ENCODE measurements around the gene IFITM1. TPM values are rescaled to one million over a fixed set of nuclear protein-coding genes. Genes with fewer than 3 reads are reported as not detected.

The IFITM1 gene
- total and polyA plus RNA-seq, 2 experiments from 2014 or later = 72.7 to 180 TPM

GRCh38 chr11:351411-351810 is 37.6 kb downstream of the IFITM1 start:
- no peaks in the 10 kb centered on the region for H4K20me1 ChIP-seq (ENCODE audit: insufficient read depth)
- peaks cover 24% of the 10 kb centered on the region for H3F3A ChIP-seq (ENCODE audit: insufficient read depth)
- WGBS, 2 experiments (ENCODE audit: low coverage in 1 of 2, low lambda C conversion rate in 2 of 2, missing lambda C conversion rate in 2 of 2) = 83 to 89% methylated on average over 14 of the region's 14 CpGs
- H2AFZ ChIP-seq = peak overlapping the region; percentile 80
- no peak overlapping the region for H3K27ac ChIP-seq
- H3K4me2 ChIP-seq (ENCODE audit: unreplicated experiment) = peak overlapping the region; percentile 39
- no peaks in the 10 kb centered on the region for H3K36me3 ChIP-seq (ENCODE audit: low read depth)
- H3K9ac ChIP-seq = peak overlapping the region; percentile 48; the same call in 1 of the 2 replicates
- in situ Hi-C loops (cut with MboI) = no loop called here
- no peaks in the 10 kb centered on the region for H3K79me2 ChIP-seq (ENCODE audit: insufficient read depth)
- no peak for DNase-seq
- no peaks in the 10 kb centered on the region for H3K27me3 ChIP-seq (replicated peaks; ENCODE audit: insufficient read depth)
- no peaks in the 10 kb centered on the region for H3K9me3 ChIP-seq (ENCODE audit: low read depth)
- H3K4me3 ChIP-seq = no peak overlapping the region
- TF ChIP-seq EZH2phosphoT487 (IDR thresholded peaks at IDR 0.05; ENCODE audit: insufficient read depth, low read depth) (no peak), EZH2 (IDR thresholded peaks at IDR 0.05; ENCODE audit: insufficient read depth, poor library complexity, severe bottlenecking) (no peak)
- H3K4me1 ChIP-seq (ENCODE audit: insufficient read depth) = peaks cover 39% of the 10 kb centered on the region
- no peaks in the 10 kb centered on the region for H3K9me2 ChIP-seq (ENCODE audit: insufficient read depth)

- DNase-seq = no peak
- Histone ChIP-seq H3K4me3 (no peak overlapping the region), H3K9me3 (ENCODE audit: low read depth) (no peaks in the 10 kb centered on the region), H4K20me1 (ENCODE audit: insufficient read depth) (no peaks in the 10 kb centered on the region), H3K27ac (no peak overlapping the region), H3K9me2 (ENCODE audit: insufficient read depth) (no peaks in the 10 kb centered on the region), H3K4me1 (ENCODE audit: insufficient read depth) (peaks cover 39% of the 10 kb centered on the region), H2AFZ (peak overlapping the region; percentile 69; the same call in 1 of the 2 replicates), H3K79me2 (ENCODE audit: insufficient read depth) (no peaks in the 10 kb centered on the region), H3K36me3 (ENCODE audit: low read depth) (no peaks in the 10 kb centered on the region), H3K27me3 (replicated peaks; ENCODE audit: insufficient read depth) (no peaks in the 10 kb centered on the region), H3K9ac (no peak overlapping the region), H3F3A (ENCODE audit: insufficient read depth) (peaks cover 29% of the 10 kb centered on the region), H3K4me2 (ENCODE audit: unreplicated experiment) (no peak overlapping the region)
- WGBS, 2 experiments (ENCODE audit: low coverage in 1 of 2, low lambda C conversion rate in 2 of 2, missing lambda C conversion rate in 2 of 2) = 94 to 96% methylated on average over 12 of the region's 12 CpGs
- in situ Hi-C loops (cut with MboI) = no loop called here
- TF ChIP-seq EZH2phosphoT487 (IDR thresholded peaks at IDR 0.05; ENCODE audit: insufficient read depth, low read depth) (no peak), EZH2 (IDR thresholded peaks at IDR 0.05; ENCODE audit: insufficient read depth, poor library complexity, severe bottlenecking) (no peak)
Observed at GRCh38 chr11:352456-353031, 38.7 kb downstream of the IFITM1 start.

- TF ChIP-seq EZH2 (IDR thresholded peaks at IDR 0.05; ENCODE audit: insufficient read depth, poor library complexity, severe bottlenecking) (no peak), EZH2phosphoT487 (IDR thresholded peaks at IDR 0.05; ENCODE audit: insufficient read depth, low read depth) (no peak)
- Histone ChIP-seq H2AFZ (peak overlapping the region; percentile 69), H3F3A (ENCODE audit: insufficient read depth) (peaks cover 29% of the 10 kb centered on the region), H3K4me2 (ENCODE audit: unreplicated experiment) (peak overlapping the region; percentile 60), H3K9ac (peak overlapping the region; percentile 88), H3K27me3 (replicated peaks; ENCODE audit: insufficient read depth) (no peaks in the 10 kb centered on the region), H3K9me2 (ENCODE audit: insufficient read depth) (no peaks in the 10 kb centered on the region), H3K27ac (peak overlapping the region; percentile 99), H3K4me1 (ENCODE audit: insufficient read depth) (peaks cover 39% of the 10 kb centered on the region), H3K79me2 (ENCODE audit: insufficient read depth) (no peaks in the 10 kb centered on the region), H3K4me3 (peak overlapping the region; percentile 14; the same call in 1 of the 2 replicates), H3K36me3 (ENCODE audit: low read depth) (no peaks in the 10 kb centered on the region), H3K9me3 (ENCODE audit: low read depth) (no peaks in the 10 kb centered on the region), H4K20me1 (ENCODE audit: insufficient read depth) (no peaks in the 10 kb centered on the region)
- peak; percentile 92 for DNase-seq
- WGBS, 2 experiments (ENCODE audit: low coverage in 1 of 2, low lambda C conversion rate in 2 of 2, missing lambda C conversion rate in 2 of 2) = 10% methylated on average over 16 of the region's 16 CpGs
- in situ Hi-C loops (cut with MboI) = no loop called here
Observed at GRCh38 chr11:353179-353873, 39.5 kb downstream of the IFITM1 start.

- Histone ChIP-seq H4K20me1 (ENCODE audit: insufficient read depth) (no peaks in the 10 kb centered on the region), H2AFZ (peak overlapping the region; percentile 24; the same call in 1 of the 2 replicates), H3K27me3 (replicated peaks; ENCODE audit: insufficient read depth) (no peaks in the 10 kb centered on the region), H3K9ac (peak overlapping the region; percentile 88), H3K9me2 (ENCODE audit: insufficient read depth) (no peaks in the 10 kb centered on the region), H3K36me3 (ENCODE audit: low read depth) (no peaks in the 10 kb centered on the region), H3K79me2 (ENCODE audit: insufficient read depth) (no peaks in the 10 kb centered on the region), H3K27ac (peak overlapping the region; percentile 99), H3K4me3 (peak overlapping the region; percentile 49), H3K4me1 (ENCODE audit: insufficient read depth) (peaks cover 34% of the 10 kb centered on the region), H3K4me2 (ENCODE audit: unreplicated experiment) (peak overlapping the region; percentile 74), H3K9me3 (ENCODE audit: low read depth) (no peaks in the 10 kb centered on the region), H3F3A (ENCODE audit: insufficient read depth) (peaks cover 29% of the 10 kb centered on the region)
- no peak for TF ChIP-seq EZH2 (IDR thresholded peaks at IDR 0.05; ENCODE audit: insufficient read depth, poor library complexity, severe bottlenecking)
- no peak for TF ChIP-seq EZH2phosphoT487 (IDR thresholded peaks at IDR 0.05; ENCODE audit: insufficient read depth, low read depth)
- WGBS, 2 experiments (ENCODE audit: low coverage in 1 of 2, low lambda C conversion rate in 2 of 2, missing lambda C conversion rate in 2 of 2) = 1 to 3% methylated on average over 34 to 62 of the region's 76 CpGs
- in situ Hi-C loops (cut with MboI) = no loop called here
- peak; percentile 96 for DNase-seq
Observed at GRCh38 chr11:355581-356458, 42.0 kb downstream of the IFITM1 start.
